NOMO-1 treated with dmso at 0.1 percent for 144 hours (cell line): ENCODE measurements around the gene IKBKG.
"Not testable (repeated sequence)": the region's sequence is repeated elsewhere in the genome, so short reads cannot be mapped to it uniquely, and the experiment has no call there.

ENCODE experiments used
- DNase-seq: peaks from one replicate; lab custom pipeline; 2025; ENCODE audit not compliant: unreplicated experiment; lab: John Stamatoyannopoulos, UW

IKBKG gene

GRCh38 chrX:154552112-154552806 is 4.8 kb downstream of the IKBKG start:
- DNase-seq, result not testable (repeated sequence)

DNA sequence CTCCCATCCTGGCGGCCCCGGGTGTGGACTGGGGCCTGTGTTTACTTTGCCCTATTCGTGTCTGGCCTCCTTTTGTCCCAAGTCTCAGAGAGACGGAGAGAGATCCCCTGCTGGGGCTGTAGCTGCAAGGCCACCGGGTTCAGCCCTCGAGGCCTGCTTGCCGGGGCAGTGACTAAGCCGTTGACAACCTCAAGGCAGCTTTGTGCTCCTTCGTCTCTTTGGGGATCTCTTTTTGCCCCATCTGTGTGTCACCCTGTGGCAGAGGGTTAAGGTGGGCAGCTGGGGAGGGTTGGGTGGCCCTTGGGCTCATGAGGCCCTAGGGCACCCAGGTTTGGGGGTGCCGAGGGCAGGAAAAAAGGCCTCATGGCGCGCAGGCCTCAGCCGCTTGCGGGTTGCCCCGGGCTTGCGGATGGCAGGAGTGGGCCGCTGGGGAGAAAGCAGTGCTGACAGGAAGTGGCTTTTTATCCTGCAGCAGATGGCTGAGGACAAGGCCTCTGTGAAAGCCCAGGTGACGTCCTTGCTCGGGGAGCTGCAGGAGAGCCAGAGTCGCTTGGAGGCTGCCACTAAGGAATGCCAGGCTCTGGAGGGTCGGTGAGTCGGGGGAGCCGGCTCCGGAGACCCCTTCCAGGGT is 10.8 kb downstream of the IKBKG start:
- not testable (repeated sequence) for DNase-seq

DNA sequence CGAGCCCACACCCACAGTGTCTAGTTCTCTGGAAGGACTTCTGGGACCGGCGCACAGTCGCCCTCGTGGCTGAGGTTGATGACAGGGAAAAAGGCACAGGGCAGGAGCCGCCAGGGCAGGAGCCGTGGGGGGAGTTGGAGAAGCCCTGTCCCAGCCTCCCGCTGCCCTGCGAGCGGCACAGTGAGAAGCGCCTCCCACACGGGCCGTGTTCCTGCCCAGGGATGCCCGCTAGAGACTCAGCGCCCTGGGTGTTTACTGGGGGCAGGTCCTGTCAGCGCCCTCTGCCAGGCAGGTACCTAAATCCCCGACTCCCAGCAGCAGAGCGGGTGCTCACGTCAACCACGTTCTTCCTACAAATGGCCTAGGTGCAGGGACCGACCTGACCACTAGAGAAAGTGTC is 11.5 kb downstream of the IKBKG start:
- DNase-seq, result not testable (repeated sequence)

DNA sequence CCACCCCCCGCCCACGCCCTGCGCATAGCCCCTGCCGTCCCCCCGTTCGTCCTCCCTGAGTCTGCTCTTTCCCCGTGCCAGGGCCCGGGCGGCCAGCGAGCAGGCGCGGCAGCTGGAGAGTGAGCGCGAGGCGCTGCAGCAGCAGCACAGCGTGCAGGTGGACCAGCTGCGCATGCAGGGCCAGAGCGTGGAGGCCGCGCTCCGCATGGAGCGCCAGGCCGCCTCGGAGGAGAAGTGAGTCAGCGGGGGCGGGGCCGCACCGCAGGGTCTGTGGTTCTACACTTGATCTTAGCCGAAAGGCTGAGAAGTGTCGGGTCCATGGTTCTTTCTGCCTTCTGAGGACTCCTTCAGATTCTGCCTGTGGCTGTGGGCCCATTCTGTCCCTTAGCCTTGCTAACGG is 12.9 kb downstream of the IKBKG start:
- DNase-seq, result not testable (repeated sequence)

DNA sequence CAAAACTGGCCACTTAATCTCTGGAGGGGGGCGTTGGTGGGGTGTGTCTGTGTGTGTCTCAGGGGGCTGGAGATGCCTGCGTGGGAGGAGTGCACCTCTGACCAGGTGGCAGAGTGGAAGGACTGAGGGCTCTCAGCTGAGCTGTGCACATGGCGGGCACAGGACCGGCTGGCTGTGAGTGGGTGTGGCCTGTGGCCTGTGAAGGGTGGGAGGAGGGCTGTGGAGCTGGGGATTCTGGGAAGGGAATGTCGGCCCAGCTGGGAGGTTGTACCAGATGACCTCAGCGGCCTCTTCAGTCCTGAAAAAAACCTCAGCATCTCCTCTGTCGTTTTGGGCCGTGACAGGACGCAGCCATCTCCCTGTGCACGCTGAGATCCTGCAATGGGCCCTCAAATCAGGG is 14.9 kb downstream of the IKBKG start:
- DNase-seq, result not testable (repeated sequence)

DNA sequence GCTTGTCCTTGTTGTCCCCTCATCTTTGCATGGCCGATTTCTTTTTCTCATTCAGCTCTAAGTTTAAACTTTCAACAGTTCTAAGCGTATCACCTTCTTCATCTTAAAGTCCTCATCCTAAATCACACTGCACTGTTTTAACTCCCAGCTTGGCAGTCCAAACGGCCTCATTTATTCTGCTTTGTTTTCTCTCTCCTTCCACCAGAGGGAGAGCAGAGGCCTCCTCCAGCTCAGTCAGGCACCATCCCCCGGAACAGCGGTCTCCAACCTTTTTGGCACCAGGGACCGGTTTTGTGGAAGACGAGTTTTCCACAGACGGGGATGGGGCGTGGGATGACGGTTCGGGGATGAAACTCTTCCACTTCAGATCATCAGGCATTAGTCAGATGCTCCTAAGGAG is 22.9 kb downstream of the IKBKG start:
- not testable (repeated sequence) for DNase-seq

GRCh38 chrX:154573061-154573460 is 25.6 kb downstream of the IKBKG start:
- DNase-seq, result not testable (repeated sequence)

- not testable (repeated sequence) for DNase-seq
Measured at GRCh38 chrX:154575076-154575475, 27.7 kb downstream of the IKBKG start.

DNA sequence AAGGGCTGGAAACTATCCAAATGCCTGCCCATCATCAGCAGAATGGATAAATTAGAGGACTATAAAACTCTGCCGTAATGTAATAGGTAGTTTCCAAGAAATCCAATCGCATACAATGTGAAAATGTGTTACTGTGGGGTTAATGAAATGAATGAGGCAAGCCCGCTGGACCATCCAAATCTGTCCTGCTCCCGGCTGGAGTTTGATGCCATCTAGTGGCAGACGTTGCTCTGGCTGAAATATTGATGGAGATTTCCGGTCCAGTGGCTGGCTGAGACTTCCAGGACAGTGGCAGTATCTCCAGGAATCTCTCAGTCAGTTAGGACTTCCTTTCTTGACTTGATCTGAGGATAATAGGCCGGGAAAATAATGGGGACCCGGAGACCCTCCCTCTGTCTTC is 35.6 kb downstream of the IKBKG start:
- not testable (repeated sequence) for DNase-seq

GRCh38 chrX:154584585-154585183 is 37.3 kb downstream of the IKBKG start, which contains the start of gene CTAG1A:
Gene CTAG1A (plus strand): TSS chrX:154585133. CDS start chrX:154585207, 74 bp downstream.
- not testable (repeated sequence) for DNase-seq

GRCh38 chrX:154590415-154590814 is 43.0 kb downstream of the IKBKG start:
- not testable (repeated sequence) for DNase-seq

DNA sequence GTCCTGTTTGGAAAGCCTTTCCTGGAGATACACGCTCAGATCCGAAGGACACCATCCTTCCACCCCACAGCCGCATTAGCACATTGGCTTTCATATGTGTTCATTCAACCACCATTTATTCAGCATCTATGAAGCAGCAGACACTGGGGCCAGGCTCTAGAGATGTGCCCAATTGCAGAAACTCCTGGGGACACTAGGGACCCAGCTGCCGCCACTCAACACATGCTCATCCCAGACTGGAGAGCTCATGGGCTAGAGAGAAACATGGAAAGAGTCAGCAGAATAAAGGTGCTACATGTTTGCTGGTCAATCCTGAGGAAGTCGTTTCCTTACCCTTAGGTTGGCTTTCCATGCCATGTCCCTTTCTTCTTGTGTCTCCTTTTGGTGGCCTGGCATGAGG is 45.1 kb downstream of the IKBKG start:
- DNase-seq, result no peak

- DNase-seq, result no peak
Measured at GRCh38 chrX:154593201-154593600, 45.8 kb downstream of the IKBKG start.

DNA sequence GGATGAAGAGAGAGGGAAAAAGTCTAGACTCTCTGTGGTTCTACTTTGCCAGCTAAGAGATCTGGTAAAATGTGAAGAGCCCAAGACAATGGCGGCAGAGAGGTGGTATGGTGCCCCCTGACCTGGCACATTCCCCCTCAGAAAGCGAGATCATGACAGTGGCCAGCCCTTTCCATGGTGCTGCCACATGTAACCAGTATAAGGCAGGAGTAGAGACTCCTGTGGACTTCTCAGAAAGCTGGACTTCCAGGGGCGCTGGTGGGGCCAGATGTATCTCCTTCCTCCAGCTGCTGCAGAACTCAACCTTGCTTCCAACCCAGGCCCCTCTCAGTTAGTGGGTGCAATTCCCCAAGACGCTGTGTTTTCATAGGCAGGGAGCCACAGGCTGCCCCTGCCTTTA is 47.1 kb downstream of the IKBKG start:
- DNase-seq, result no peak

DNA sequence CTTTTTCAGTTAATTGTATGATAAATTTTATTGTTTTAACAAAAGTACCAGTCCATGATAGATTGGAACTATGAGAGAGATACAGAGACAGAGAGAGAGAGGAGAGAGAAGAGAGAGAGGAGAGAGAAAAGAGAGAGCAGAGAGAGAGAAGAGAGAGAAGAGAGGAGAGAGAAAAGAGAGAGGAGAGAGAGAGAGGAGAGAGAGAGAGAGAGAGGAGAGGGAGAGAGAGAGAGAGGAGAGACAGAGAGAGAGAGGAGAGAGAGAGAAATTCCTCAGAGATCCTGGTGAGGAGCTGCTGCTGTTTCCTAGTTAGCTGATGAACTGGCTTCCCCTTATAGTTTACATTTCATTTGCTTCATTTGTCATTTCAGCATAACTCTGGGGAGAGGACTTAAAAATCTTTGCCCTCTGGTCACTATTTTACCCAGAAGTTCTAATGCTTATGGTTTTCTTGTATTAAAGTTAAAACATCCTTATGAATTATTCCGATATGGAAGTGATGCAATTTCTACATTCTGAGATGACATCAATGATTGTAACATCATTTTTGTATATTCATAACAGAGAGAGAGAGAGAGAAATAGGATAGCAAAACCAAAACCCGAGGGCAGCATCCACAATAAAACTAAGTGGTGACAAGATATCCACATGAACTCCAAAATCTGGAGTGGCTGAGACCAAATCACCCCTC is 48.3 kb downstream of the IKBKG start:
- DNase-seq, result no peak

GRCh38 chrX:154596290-154596929 is 49.0 kb downstream of the IKBKG start:
- peak; percentile 19 for DNase-seq

- DNase-seq, result no peak
Measured at GRCh38 chrX:154597221-154597620, 49.8 kb downstream of the IKBKG start.

DNA sequence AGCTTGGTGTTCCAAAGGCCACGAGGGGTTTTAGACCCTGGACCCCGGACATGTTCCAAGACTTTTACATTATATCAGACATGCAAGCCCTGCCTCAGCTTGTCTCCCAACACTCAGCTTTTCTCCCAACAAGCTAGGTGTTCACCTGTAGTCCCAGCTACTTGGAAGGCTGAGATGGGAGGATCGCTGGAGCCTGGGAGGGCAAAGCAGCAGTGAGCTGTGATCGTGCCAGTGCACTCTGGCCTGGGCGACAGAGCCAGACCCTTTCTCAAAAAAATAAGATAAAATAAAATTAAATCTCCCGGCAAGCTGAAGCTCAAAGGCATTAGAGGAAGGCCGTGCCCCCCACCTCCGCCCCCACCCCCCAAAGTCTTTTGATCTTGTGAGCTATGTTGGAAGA is 51.2 kb downstream of the IKBKG start:
- no peak for DNase-seq

GRCh38 chrX:154599531-154599930 is 52.1 kb downstream of the IKBKG start:
- DNase-seq, result no peak

GRCh38 chrX:154600759-154601374 is 53.4 kb downstream of the IKBKG start:
- DNase-seq, result no peak

DNA sequence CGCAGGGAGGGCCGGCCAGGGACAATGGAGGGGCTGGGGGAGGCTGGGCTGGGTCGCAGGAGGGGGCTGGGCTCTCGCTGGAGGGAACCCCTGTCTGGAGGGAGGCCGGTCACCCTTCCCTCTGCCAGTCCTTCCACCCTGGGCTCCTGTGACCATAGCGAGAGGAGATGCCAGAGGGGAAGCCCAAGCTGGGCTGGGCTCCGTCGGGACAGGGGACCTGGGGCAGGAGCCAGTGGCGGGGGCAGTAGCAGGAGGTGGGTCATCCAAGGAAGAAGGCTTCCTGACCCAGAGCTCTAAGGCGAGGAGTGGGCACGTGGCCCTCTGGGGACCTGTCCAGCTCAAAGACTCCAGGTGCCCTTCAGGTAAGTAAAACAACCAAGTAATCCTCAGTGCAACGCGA is 54.8 kb downstream of the IKBKG start:
- no peak for DNase-seq
